ENCODE results near the gene RIMS3.

The RIMS3 gene

DNA sequence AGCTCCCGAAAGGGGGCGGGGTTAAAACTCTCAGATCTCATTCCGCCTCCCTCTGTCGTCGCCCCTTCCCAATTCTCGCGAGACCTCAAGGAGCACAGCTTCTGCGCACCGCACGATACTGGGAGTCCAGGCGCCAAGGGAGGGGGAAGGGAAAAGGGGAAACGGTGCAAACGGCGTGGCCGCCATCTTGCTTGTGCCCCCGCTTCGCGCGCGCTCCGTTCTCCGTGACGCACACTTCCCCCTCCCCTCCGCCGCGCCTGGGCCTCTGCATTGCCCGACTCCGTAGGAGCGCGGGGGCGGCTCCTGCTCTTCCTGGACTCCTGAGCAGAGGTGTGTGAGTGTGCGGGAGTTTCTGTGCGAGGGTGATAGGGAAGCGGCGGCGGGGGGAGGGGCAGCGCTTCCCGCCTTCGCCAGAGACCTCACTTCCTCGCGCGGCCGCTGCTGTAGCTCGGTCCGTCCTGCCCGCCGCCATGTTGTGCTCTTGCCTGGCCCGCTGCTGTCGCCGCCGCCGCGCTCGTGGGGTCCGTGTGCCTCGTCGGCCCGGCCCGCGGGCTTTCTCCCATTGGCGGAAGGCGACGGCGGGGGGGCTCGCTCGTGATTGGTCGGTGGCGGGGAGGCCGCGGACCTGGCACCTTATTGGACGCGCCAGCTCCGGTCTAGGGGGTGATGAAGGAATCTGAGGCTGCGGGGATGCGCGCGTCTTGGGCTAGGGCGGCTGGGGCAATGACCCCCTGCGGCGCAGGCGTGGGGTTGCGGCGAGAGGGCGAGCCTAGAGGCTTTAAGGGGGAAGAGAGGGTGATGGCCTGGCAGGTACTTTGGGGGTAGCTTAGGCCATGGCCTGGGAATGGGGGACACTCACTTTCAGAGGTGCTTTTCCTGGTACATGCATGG is 26.3 kb upstream of the RIMS3 start, which contains the start of gene NFYC:
Gene NFYC (plus strand): TSS at position 167 of the 891 bp plus-strand sequence. CDS start 47,140 bp downstream, outside the sequence.
- peak; percentile 95 for DNase-seq

DNA sequence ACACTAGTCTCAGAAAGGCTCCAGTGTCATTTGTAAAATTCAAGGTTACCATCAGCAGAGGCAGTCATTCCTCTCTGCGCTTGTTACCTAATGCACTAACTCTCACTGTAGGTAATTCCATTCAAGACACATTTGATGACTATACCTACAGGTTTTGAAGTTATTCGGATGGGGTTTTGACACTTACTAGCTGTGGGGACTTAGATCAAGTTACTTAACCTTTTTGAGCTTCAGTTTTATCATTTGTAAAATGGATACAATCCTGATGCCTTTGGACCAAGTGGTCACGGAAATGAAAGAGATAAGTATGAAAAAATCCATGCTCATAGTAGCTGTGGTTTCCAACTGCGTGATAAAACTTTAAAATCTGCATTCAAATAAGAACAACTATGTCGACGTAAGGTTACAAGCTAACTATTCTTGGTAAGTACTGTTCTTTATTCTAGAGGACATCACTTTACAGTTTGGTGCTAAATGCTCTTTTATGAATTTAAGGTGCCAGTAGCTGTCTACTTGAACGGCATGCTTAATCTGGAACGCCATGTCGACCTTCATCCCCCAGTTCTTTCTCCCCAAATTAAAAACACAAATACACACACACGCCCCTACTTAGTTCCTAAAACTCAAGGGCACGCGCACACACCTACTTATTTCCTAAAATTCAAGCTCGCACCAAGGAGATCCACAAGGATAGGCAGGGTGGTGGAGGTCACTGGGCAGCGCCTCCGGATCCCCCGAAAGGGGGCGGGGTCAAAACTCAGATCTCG is 25.5 kb upstream of the RIMS3 start:
- no peak for DNase-seq

DNA sequence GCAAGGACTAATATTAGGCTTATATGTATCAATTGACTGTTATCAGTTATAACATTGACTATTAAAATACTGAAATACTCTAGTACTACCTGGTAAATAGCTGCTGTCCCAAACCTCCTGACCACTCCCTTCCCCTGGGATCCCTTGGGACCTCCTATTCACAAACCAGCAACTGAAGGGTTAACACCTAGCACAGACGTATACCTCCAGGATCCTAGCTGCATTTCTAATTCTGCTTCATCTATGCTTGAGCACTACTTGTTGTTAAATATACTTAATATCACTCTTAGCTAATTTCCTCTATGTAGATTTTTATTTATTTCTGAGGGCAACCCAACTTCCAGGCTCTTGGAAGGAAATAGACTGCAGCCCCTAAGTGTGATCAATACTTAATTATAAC is 24.3 kb upstream of the RIMS3 start:
- no peak for DNase-seq

DNA sequence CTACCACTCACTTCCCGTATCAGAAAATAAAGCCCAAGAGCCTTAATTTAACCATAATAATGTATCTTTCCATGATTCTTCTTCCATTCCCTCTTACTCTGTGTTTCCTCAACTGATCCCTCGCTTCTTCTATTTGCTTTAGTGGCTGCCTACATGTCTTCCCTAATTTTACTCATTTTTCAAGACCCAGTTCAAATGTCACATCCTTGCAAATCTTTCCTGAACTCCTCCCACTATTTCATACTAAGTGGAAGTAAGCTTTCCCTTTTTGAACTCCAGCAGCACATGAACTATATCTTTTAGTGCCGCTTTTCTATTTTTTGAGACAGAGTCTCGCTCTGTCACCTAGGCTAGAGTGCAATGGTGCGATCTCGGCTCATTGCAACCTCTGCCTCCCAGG is 22.2 kb upstream of the RIMS3 start:
- no peak for DNase-seq

DNA sequence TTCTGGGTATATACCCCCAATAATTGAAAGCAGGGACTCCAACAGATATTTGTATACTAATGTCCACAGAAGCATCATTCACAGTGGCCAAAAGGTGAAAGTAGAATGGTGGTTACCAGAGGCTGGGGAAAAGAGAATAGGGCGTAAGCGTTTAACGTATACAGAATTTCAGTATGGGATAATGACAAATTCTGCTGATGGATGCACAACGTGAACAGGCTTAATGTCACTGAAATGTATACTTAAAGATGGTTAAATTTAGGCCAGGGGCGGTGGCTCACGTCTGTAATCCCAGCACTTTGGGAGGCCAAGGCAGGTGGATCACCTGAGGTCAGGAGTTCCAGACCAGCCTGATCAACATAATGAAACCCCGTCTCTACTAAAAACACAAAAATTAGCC is 21.6 kb upstream of the RIMS3 start:
- DNase-seq, result no peak

DNA sequence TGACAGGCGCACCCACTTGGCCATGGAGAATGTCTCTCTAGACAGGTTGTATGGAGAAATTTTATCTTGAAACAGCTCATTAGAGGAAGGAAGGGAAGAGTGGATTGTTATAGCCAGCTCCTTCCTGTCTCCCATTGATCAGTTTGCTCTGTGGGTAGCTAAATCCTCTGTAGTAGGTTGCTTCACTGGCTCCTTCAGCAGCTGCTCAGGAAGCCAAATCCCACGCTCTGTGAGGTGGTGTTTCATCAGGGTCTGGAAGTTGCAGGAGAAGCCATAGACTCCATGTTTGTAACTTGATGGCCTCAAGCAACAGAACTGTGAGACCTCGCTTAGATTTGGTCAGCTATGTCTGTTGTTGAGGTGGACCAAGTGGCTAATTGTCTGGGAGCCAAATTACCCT is 19.2 kb upstream of the RIMS3 start:
- DNase-seq, result no peak

DNA sequence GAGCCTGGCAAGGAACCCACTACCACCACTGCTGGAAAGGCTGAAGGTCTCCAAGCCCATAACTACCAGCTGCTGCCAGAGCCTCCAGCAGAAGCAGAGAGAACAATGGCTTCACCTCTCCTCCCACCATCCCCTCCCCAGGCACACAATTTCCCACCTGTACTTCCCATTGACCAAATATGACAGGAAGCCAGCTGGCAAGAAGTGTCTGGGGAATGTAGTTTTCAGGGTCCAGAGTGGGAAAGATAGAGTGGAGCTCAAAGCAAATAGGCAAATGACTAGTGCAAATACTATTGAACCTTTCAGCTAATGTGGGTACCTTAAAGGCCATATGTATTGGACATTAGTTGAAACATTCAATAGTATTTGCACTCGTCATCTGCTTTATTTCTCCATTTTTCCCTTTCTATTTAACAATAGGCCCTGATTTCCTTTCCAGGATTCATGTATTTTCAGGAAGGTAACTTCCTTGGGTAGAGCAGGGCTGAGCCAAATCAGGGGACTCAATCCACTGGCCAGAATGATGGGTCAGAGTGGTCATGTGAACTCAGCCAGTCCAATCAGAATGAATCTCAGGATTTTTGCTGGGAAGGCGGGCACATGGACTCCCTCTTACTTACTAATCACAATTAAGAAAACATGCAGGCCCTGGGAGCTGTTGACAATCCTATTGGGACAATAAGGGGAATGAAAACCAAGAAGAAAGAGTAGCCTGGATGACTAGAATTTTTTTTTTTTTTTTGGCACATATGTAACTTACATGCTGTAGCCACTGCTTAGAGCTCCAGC is 13.9 kb upstream of the RIMS3 start:
- DNase-seq, result no peak

DNA sequence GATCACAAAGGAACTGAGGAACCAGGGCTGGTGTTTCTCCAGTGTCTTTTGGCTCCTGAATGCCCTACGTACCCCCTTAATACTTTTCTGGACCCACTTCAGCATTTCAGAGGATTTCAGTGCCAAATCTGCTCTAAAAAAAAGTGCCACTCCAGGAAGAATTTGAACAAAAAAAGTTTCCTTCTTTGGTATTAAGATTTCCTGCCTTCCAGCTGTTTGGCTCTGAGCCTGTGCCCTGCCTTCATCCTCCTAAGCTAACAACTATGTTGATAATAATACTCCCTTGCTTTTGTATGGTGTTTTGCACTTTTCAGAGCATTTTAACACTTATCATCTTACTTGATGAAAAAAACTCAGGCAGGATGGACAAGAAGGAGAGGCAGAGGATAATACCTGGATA is 11.0 kb upstream of the RIMS3 start:
- no peak for DNase-seq

DNA sequence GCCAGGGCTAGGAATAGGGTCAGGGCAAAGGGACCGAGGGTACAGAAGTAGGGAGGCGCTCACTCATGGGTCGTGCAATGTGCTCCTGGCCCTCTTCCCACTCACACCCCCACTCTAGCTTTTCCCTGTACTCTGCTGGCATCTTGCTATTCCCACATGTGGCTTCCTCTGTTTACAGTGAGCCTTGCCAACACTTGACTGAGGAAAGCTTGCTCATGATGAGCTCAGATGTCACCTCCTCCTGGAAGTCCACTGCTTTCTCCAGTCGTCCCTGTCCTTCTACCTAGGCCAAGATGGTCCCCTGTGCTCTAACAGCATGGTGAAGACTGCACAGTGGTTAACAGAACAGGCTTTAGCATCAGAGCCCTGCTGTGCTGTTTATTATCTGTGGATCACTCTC is 8.0 kb upstream of the RIMS3 start:
- no peak for DNase-seq

DNA sequence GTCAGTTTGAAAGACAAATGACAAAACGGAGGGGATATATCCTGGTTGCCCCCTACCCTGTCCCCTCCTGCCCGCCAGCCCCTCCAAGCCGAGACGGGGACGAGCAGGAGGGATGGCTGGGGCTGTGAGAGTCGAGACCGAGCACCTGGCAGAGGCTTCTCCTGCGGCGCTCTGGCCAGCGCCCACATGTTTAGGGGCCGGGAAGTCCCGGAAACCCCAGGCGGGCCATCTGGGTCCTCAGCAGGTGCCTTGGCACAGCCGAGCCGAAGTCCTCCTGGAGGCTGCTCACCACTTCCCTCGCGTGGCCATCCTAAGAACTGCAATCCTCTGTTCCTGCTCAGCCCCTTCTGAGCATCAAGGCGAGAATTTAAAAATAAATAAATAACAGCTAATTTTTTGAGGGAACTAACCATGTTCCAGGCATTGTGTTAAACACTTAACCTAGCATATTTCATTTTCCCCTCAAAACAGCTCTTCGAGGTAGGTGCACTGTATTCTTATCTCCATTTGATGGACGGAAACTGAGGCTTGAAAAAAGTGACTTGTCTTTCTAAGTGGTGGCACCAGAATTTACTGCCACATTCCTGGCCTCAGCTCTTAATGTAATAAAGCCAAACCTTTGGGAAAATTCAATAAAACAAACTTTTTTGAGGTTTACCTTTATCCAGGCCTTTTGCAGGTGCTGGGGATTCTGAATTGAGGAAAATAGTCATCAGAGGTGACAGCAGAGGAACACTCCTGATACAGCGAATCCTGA is 3.5 kb upstream of the RIMS3 start:
- peak; percentile 87 for DNase-seq

DNA sequence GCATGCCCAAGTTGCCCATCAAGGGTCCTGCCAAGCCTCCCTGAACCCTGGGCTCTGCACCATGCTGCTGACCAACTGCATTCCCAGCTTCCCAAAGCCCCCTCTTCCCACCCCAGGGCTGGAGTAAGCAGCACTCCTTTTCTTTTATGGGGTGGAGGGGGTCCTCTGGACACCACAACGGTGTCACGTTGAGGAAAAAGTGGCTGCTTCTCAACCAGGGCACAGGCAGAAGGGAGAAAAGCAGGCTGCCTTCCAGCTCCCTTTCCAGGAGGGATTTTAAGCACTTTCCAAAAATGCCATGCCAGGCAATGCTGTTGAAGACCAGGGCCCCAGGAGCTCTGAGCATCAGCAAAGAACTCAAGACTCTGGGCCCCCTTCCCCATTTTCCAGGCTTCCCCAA is 691 bp downstream of the RIMS3 start:
- DNase-seq, result no peak

DNA sequence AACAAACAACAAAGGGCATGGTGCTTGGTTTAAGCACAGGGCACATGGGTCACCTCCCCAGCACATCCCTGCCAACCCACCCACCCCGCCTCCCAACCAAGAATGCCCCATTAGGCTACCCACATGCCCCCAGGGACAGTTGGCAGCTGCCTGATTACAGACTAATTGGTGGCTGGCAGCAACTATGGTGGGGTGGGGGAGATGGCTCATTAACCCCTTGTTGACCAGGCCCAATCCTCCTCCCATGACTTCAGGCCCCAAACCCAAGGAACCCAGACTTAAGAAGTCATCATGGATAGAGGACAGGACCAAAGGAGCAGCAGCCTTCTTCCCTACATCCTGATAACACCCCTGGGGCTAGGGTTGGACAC is 1.3 kb downstream of the RIMS3 start:
- no peak for DNase-seq

DNA sequence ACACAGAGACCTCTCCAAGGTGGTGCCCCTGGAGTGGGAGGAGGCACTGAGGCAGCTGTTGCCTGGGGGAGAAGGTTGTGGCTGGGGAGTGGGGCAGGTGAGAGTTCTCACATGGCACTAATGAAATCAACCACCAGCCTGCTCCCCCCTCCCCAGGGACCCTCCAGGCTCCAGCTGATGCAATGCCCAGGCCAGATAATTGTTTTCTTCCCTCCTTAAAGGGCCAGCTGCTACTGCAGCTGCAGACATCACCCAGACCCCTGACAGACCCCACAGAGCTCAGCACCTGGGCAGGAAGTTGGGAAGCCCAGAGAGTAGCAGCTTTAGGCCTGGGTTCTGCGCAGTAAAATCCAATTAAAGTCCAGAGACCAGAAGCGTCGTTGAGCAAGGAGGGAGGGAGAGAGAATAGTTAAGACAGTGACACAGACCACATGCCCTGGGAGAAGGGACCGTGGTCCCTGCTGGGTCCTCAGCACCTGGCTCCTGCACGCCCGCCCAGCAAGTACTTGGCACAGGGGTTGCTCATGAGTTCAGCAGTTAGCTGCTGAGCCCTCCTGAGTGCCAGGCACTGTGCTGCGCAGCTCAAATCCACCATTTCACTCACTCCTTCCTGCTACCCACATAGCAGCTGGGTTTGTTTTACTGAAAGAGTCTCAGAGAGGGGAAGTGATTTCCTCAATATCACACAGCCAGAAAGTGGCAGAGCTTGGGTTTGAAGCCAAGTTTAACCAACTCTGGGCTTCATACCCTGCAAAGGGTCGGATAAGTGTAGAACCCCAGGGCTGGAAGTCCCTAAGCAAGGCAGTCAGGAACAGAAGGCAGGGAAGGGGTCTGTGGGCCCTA is 1.9 kb downstream of the RIMS3 start:
- DNase-seq, result no peak

DNA sequence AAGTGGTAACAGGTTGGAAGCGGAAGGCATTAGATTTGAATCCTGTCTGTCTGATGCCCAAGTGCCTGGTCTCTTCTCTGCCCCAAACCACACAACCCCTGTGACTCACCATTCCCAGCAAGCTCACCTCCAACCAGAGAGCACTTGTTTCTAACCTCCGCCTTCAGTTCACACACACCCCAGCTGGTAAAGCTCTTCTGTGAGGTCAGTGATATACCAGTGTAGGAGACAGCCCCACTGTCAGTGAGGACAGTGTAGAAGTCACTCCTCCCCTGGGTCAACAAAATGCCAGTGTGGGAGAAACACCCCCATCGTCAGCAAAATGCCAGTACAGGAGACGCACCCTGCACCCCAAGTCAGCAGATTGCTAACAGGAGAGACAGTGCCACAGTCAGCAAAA is 2.6 kb downstream of the RIMS3 start:
- DNase-seq, result peak; percentile 14

DNA sequence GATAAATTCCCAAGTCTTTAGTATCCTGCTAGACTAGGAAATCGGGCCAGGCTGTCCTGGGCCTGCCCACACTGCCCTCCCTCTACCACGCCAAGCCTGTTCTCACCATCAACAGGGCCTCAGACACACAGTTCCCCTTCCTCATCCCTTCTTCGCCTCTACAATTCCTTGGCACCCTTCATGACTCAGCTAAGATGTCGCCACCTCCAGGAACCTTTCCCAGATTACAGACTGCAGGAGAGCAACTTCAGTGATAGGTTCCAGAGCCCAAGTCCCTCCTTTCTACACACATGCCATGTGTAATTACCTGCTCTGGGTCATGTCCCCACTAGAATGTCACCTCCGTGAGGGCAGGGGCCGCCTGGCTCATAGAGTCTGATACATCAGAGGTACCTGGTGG is 3.3 kb downstream of the RIMS3 start:
- DNase-seq, result no peak

DNA sequence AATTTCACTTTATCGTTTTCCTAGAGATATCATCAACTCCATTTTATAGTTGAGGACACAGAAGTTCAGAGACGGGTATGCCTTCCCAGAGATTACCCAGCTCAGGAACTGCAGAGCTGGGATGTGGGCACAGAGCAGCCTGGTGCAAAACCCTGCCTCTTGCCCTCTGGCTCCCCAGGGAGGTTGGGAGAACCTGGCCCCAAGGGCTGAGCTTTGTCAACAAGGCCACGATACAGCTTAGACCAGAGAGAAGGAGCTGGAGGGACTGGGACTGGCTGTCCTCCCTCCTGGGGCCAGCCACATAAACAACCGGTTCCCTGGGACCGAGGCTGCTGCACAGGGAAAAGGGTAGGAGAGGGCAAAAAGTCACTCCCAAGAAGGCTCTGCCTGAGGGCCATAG is 3.8 kb downstream of the RIMS3 start:
- DNase-seq, result no peak

DNA sequence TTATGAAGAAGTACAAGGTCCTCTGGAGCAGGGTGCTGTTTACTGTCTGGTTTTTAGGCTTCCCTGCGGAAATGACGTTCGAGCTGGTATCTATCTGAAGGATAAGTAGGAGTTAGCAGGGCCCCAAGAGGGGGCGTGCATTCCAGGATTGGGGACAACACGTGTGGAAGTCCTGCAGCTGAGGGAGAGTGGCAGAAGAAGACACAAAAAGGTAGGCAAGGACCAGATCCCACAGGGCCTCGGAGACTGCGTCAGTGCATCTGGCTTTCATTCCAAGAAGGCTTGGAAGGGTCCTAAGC is 5.9 kb downstream of the RIMS3 start:
- DNase-seq, result no peak

DNA sequence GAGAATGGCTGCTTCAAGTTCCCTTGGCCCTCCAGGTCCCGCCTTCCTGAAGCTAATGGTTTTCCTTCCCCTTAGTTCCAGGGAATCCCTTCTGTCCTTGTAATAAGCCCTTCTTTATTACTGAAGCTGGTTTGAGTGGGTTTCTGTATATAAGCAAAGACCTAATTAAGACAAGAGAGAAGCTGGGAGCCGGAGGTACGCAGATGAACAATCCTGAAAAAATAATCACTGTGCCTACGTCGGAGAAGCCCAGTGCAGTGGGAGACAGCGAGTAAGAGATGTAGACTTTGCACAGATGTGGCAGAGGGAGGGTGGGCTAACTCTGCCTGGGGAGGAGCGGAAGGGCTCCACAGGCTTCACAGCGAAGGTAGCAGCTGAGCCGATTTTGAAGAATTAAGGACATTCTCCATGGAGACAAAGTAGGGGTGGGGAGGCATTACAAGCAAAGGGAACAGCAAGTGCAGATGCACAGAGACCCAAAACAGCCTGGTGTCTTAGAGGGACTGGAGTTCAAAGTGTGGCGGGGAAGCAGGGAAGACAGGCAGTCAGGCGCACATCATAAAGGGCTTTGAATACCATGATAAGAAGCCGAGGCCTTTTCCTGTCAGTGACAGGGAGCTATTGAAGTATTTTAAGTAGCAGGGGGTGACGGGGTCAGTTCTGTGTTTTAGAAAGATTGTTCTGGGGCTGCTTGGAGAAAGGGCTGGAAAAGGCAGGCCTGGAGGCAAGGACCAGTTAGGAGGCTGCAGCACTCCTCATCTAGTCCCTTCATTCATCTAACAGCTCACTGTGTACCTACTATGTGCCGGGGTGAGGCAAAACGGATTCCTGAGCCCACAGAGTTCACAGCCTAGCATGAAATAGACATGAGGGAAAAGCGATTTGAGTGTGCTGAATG is 6.5 kb downstream of the RIMS3 start:
- no peak for DNase-seq

DNA sequence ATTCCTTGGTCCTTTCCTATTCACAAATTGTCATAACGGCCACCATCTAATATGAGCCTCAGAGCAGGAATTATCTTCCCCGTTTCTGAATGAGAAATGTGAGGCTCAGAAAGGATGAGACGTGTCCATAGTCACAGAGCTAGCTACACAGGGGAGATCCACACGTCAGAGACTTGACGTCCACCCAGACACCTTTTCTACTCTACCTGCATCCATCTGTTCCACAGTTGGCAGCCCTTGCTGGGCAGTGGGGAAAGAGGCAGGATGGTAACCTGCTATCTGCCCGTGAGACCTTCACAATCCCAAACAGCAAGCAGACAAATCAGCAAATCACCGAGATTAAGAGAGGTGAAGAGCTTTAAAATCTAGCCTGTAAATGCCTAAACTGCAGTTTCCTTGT is 8.4 kb downstream of the RIMS3 start:
- no peak for DNase-seq

DNA sequence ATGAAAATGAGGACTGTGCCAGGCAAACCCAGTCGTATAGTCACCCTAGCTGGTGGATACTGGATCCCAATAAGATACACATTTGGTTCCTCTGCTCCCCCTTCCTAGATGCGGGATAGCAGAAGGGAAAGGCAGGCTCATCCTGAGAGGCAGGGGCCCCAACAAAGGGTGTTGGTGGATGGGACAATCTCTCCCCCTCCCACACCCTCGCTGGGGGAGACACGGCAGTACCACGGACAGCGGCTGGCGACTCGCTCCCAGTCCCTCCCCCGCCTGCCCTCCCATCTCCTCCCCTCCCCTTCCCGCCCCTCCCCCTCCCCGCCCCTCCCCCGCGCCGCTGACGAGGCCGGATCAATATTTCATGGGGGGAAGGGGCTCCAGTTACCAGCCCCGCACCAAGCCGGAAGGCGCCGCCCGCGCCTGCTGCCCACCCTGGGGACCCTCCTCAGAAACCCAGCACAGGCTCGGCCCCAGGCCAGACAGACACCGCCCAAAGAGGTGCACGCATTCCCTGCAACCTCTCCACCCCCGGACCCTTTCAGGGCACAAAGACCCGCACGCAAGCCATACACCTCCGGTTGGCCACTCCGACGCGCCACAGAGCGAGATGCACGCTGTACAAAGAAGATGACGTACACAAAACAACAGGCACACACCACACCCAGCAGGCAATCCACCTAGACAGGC is 11.5 kb downstream of the RIMS3 start:
- no peak for DNase-seq

Measured in CD4-positive, alpha-beta T cell treated with Interleukin-6 for 4 hours (primary cell).